Endothelial cell of umbilical vein (primary cell): ENCODE data around the gene TRPM3. TPM values are rescaled to one million over a fixed set of nuclear protein-coding genes. Genes with fewer than 3 reads are reported as not detected.

Experiments
- BruUV-seq: library from RNA; stranded (reverse); fragments of 400-500 nt; replicated peaks from 2 replicates; lab custom pipeline; 2021; lab: Mats Ljungman, UMichigan
- CTCF ChIA-PET: fragments of 300-600, 350-600 bp; sonication (Branson Sonifier 250); formaldehyde crosslinking; loops from one replicate; lab custom pipeline; 2021; ENCODE audit warnings: antibody characterized with exemption, inconsistent platforms; lab: Charles Lee
- POLR2A ChIA-PET: fragments of 300-600, 350-600 bp; sonication (Branson Sonifier 250); formaldehyde crosslinking; loops from one replicate; lab custom pipeline; 2021; ENCODE audit warnings: antibody characterized with exemption, inconsistent platforms; lab: Charles Lee
- DNase-seq: peaks from one replicate; pipeline ENCODE4 v3.0.0-alpha.2; 2011; ENCODE audit warnings: low read depth, low spot score
- FAIRE-seq: peaks from 2 replicates; lab custom pipeline; 2011; peaks lifted over from hg19 to GRCh38; lab: Jason Lieb, UNC
- H2AFZ ChIP-seq: 2 replicates; pipeline ENCODE4 v1.6.0; 2012; ENCODE audit warnings: low read depth, low read length, control low read depth, inconsistent platforms
- H3K27ac ChIP-seq: 2 replicates; pipeline ENCODE4 v1.5.1; 2011; ENCODE audit warnings: low read depth, mild to moderate bottlenecking, control low read depth, low read length, moderate library complexity; ENCODE audit not compliant: insufficient read depth
- H3K27me3 ChIP-seq, 2 experiments: 2 replicates each; pipeline versions ENCODE4 v1.6.0 to v1.6.1; 2011; ENCODE audit warnings: low read length in 2 of 2, mixed read lengths in 1 of 2; ENCODE audit not compliant: control insufficient read depth in 2 of 2, insufficient read depth in 2 of 2
- H3K36me3 ChIP-seq, 2 experiments: 2 replicates in 1 of 2; 3 replicates in 1 of 2; pipeline ENCODE4 v1.5.1; 2011; ENCODE audit warnings: low read length in 2 of 2, mild to moderate bottlenecking in 1 of 2, moderate library complexity in 1 of 2; ENCODE audit not compliant: control insufficient read depth in 2 of 2, insufficient read depth in 2 of 2; ENCODE audit errors: extremely low read depth in 1 of 2
- H3K4me1 ChIP-seq: 3 replicates; pipeline ENCODE4 v1.5.1; 2011; ENCODE audit warnings: mild to moderate bottlenecking, low read length; ENCODE audit not compliant: control insufficient read depth, insufficient read depth; ENCODE audit errors: extremely low read depth
- H3K4me2 ChIP-seq: 2 replicates; pipeline ENCODE4 v1.6.1; 2011; ENCODE audit warnings: low read length, control low read depth, mixed read lengths; ENCODE audit not compliant: insufficient read depth
- H3K4me3 ChIP-seq, 3 experiments: fragments of 200-600 bp in 1 of 3; sonication (generic), shearing (Covaris generic) in 1 of 3; replicated peaks in 1 of 3; 2 replicates each; pipeline ENCODE4 v1.5.1; 2011 to 2016; ENCODE audit warnings: control low read depth in 3 of 3, low read length in 3 of 3, mild to moderate bottlenecking in 2 of 3, inconsistent platforms in 1 of 3, low read depth in 1 of 3, moderate library complexity in 1 of 3; ENCODE audit not compliant: insufficient read depth in 1 of 3
- H3K79me2 ChIP-seq: 2 replicates; pipeline ENCODE4 v1.6.0; 2012; ENCODE audit warnings: low read length, inconsistent platforms; ENCODE audit not compliant: control insufficient read depth, insufficient read depth
- H3K9ac ChIP-seq: replicated peaks from 2 replicates; pipeline ENCODE3; 2011; ENCODE audit warnings: low read length, control low read depth; ENCODE audit not compliant: insufficient read depth; ENCODE audit errors: extremely low read depth
- H3K9me1 ChIP-seq: replicated peaks from 3 replicates; pipeline ENCODE4 v1.6.0; 2011; ENCODE audit warnings: mild to moderate bottlenecking, low read length; ENCODE audit not compliant: control insufficient read depth, insufficient read depth; ENCODE audit errors: extremely low read depth
- H3K9me3 ChIP-seq: replicated peaks from 2 replicates; pipeline ENCODE4 v1.5.1; 2012; ENCODE audit warnings: low read length, inconsistent platforms; ENCODE audit not compliant: control insufficient read depth, insufficient read depth
- H4K20me1 ChIP-seq: replicated peaks from 2 replicates; pipeline ENCODE3; 2011; ENCODE audit warnings: mild to moderate bottlenecking, low read length; ENCODE audit not compliant: control insufficient read depth, insufficient read depth; ENCODE audit errors: extremely low read depth
- CTCF ChIP-seq, 2 donors: IDR thresholded peaks; 1 replicate in 1 of 2; 2 replicates in 1 of 2; pipeline ENCODE4 v1.5.1; 2011; ENCODE audit warnings: low read length in 2 of 2, mild to moderate bottlenecking in 2 of 2, moderate library complexity in 2 of 2, control low read depth in 1 of 2, inconsistent platforms in 1 of 2, low read depth in 1 of 2; ENCODE audit not compliant: insufficient read depth in 1 of 2; ENCODE audit errors: extremely low read depth in 1 of 2
- GATA2 ChIP-seq: IDR thresholded peaks from 2 replicates; pipeline ENCODE4 v1.7.0; 2011; ENCODE audit warnings: low read depth, mild to moderate bottlenecking, moderate library complexity, mixed read lengths, low read length; ENCODE audit not compliant: insufficient read length, insufficient read depth
- MAX ChIP-seq: IDR thresholded peaks from 2 replicates; pipeline ENCODE4 v1.6.1; 2011; ENCODE audit not compliant: insufficient read depth, insufficient read length
- POLR2AphosphoS5 ChIP-seq: IDR thresholded peaks from 2 replicates; pipeline ENCODE4 v1.6.1; 2012; ENCODE audit warnings: low read depth, mild to moderate bottlenecking, control low read depth, low read length, moderate library complexity; ENCODE audit not compliant: insufficient read depth
- dilution Hi-C: fragments of 300-500 bp; cut with MboI; formaldehyde crosslinking; loops from one replicate; pipeline ENCODE4 v1.15.0; 2019; ENCODE audit warnings: low sequenced_read_pairs; ENCODE audit not compliant: extremely low pct_ligation_motif_present
- intact Hi-C: fragments of 100-400 bp; cut with micrococcal nuclease; formaldehyde crosslinking; loops from one replicate; pipeline ENCODE4 v1.10.0; 2022
- polyA plus RNA-seq, 4 experiments: library from polyadenylated mRNA; depleted of rRNA in 3 of 4; stranded (reverse) in 3 of 4; unstranded in 1 of 4; fragments of >200 nt; gene quantifications; 2 replicates each; pipeline versions ENCODE4 v1.2.1 to v1.2.3, GENCODE V29; 2011 to 2012; ENCODE audit warnings: missing spikeins in 1 of 4
- total RNA-seq: library from RNA; stranded (reverse); gene quantifications from 2 replicates; pipeline ENCODE4 v1.2.3, GENCODE V29; 2021

TRPM3 gene
- total and polyA plus RNA-seq, 2 donors (not counting 3 experiments of a cell fraction or from before 2014, with no cell fraction given): 0.17 to 0.33 TPM

- FAIRE-seq (peak; percentile 12), DNase-seq (peak; percentile 26)
- Histone ChIP-seq H3K4me1 (no peaks in the 10 kb centered on the region), H3K27me3 (no peaks in the 10 kb centered on the region), H3K27ac (no peak overlapping the region), H3K79me2 (no peaks in the 10 kb centered on the region), H3K4me2 (no peak overlapping the region), H3K9me3 (no peaks in the 10 kb centered on the region), H3K4me3 (no peak overlapping the region), H3K9me1 (no peaks in the 10 kb centered on the region), H2AFZ (no peak overlapping the region), H3K36me3 (no peaks in the 10 kb centered on the region), H4K20me1 (no peaks in the 10 kb centered on the region), H3K9ac (no peak overlapping the region)
- POLR2A ChIA-PET: no interaction called here
- BruUV-seq: no TSS peak
- CTCF ChIA-PET: interaction anchor here (0.6 to 5.0 kb wide), 8 partner anchors 10 to 364 kb away, joined by 3 to 114 read pairs (median 6); no protein-coding TSS in a partner anchor
- dilution Hi-C loops (no loop called here), intact Hi-C loops (loop anchor here (1.0 to 5.0 kb wide), 4 partner anchors 77 to 362 kb away; no protein-coding TSS in a partner anchor)
- TF ChIP-seq CTCF (IDR thresholded peaks at IDR 0.05; ENCODE audit: extremely low read depth in 1 of 2, insufficient read depth in 1 of 2, low read depth in 1 of 2, low read length in 2 of 2): peak; percentile 26 to 51
- no peak for TF ChIP-seq POLR2AphosphoS5
These were observed 119.5 kb downstream of the TRPM3 start for GRCh38 chr9:71001780-71002386.

- DNase-seq (no peak), FAIRE-seq (no peak)
- Histone ChIP-seq H3K9me1 (no peaks in the 10 kb centered on the region), H3K4me2 (no peak overlapping the region), H3K36me3 (no peaks in the 10 kb centered on the region), H3K4me3 (no peak overlapping the region), H3K27me3 (no peaks in the 10 kb centered on the region), H3K9me3 (no peaks in the 10 kb centered on the region), H3K79me2 (no peaks in the 10 kb centered on the region), H3K4me1 (no peaks in the 10 kb centered on the region), H4K20me1 (no peaks in the 10 kb centered on the region), H3K9ac (no peak overlapping the region), H2AFZ (no peak overlapping the region), H3K27ac (no peak overlapping the region)
- ChIA-PET POLR2A (no interaction called here), CTCF (interaction anchor here (1.6 to 5.0 kb wide), 2 partner anchors 74 to 357 kb away, joined by 5 to 114 read pairs; no protein-coding TSS in a partner anchor)
- dilution Hi-C loops (no loop called here), intact Hi-C loops (no loop called here)
- no TSS peak for BruUV-seq
- TF ChIP-seq GATA2 (no peak), MAX (no peak), CTCF (IDR thresholded peaks at IDR 0.05; ENCODE audit: extremely low read depth in 1 of 2, insufficient read depth in 1 of 2, low read depth in 1 of 2, low read length in 2 of 2) (no peak), POLR2AphosphoS5 (no peak)
These were observed 122.5 kb downstream of the TRPM3 start for GRCh38 chr9:70998962-70999361.
